ENCODE data around the gene C20orf204. TPM values are rescaled to one million over a fixed set of nuclear protein-coding genes. Genes with fewer than 3 reads are reported as not detected.

The C20orf204 gene
- total RNA-seq, 2 donors from 2014 or later: 28.6 to 35.6 TPM

GRCh38 chr20:64041040-64041780, 5.2 kb downstream of the C20orf204 start:
- Mint-ChIP-seq H3K27ac (no peak overlapping the region), H3K4me1 (ENCODE audit: low read depth) (peaks cover 35% of the 10 kb centered on the region), H3K9me3 (no peaks in the 10 kb centered on the region), H3K36me3 (ENCODE audit: insufficient read depth in 2 of 2) (no peaks in the 10 kb centered on the region), H3K27me3 (ENCODE audit: low read depth) (peaks cover 1% of the 10 kb centered on the region), H3K4me3 (peak overlapping the region; percentile 65 to 86)
- DNase-seq: no peak
- ATAC-seq (replicated peaks in 1 of 2): no peak

GRCh38 chr20:64041781-64042053, 5.7 kb downstream of the C20orf204 start:
- Mint-ChIP-seq H3K36me3 (ENCODE audit: insufficient read depth in 2 of 2) (no peaks in the 10 kb centered on the region), H3K4me3 (peak overlapping the region; percentile 65 to 86), H3K9me3 (no peaks in the 10 kb centered on the region), H3K27me3 (ENCODE audit: low read depth) (peaks cover 6% of the 10 kb centered on the region), H3K4me1 (ENCODE audit: low read depth) (peaks cover 34% of the 10 kb centered on the region), H3K27ac (no peak overlapping the region)
- no peak for DNase-seq
- ATAC-seq (replicated peaks in 1 of 2): no peak

DNA sequence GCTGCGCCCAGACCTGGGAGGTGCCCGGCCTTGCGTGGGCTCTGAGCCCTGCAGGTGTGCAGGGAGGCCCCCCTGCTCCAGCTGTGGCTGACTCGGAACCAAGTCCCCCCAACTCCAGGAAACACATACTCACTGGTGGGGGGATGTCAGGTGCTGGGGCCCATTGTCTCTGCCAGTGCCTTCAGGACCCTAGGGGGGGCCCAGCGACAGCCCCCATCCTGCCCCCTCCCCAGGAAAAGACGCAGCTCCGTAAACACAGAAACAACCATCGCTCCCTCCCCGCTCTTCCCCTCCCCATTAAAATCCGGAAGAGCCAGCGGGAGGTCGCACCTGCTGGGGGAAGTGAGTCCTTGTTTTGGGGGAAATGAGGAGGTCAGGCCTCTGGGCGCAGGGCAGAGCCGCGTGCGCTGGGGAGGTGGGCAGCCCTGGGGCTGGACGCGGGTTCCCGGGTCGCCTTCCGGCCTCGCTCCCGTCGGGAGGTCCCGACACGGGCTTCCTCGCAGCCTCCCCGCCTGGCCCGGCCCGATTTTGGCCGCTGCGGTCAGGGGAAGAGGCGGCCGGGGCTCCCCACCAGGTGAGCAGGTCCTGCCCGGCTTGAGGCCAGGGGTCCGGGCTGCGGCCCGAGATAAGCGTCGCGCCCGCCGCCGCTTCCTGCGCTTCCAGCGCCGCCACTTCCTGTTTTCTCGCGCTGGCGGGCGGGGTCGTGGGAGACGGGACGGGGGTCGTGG, 6.2 kb downstream of the C20orf204 start:
- ATAC-seq (replicated peaks in 1 of 2) (no peak), DNase-seq (peak in 1 of 2 donors; percentile 53)
- Mint-ChIP-seq H3K4me1 (ENCODE audit: low read depth) (peaks cover 30% of the 10 kb centered on the region), H3K9me3 (no peaks in the 10 kb centered on the region), H3K27ac (peak overlapping the region; percentile 40), H3K4me3 (peak overlapping the region; percentile 65 to 86), H3K36me3 (ENCODE audit: insufficient read depth in 2 of 2) (no peaks in the 10 kb centered on the region), H3K27me3 (ENCODE audit: low read depth) (peaks cover 11% of the 10 kb centered on the region)

DNA sequence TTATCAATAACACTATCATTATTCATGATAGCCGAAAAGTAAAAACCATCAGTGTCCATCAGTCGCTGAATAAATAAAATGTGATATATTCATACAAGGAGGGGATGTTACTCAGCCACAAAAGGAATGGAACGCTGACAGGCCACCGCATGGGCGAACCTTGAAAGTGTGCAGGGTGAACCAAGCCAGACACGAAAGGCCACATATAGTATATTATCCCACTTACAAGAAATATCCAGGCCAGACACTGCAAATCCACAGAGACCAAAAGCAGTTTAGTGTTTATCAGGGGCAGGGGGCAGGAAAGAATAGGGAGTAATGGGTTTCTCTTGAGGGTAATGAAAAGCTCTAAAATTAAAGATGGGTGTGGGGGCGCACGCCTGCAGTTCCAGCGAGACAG, 7.8 kb downstream of the C20orf204 start:
- H3K9me3 Mint-ChIP-seq: no peaks in the 10 kb centered on the region
- no peak overlapping the region for H3K27ac Mint-ChIP-seq
- peaks cover 15% of the 10 kb centered on the region for H3K27me3 Mint-ChIP-seq (ENCODE audit: low read depth)
- peak overlapping the region; percentile 61 to 64 for H3K4me3 Mint-ChIP-seq
- H3K4me1 Mint-ChIP-seq (ENCODE audit: low read depth): peaks cover 21% of the 10 kb centered on the region
- no peaks in the 10 kb centered on the region for H3K36me3 Mint-ChIP-seq (ENCODE audit: insufficient read depth in 2 of 2)
- DNase-seq (no peak), ATAC-seq (replicated peaks in 1 of 2) (no peak)

- no peak for DNase-seq
- peaks cover 18% of the 10 kb centered on the region for H3K4me1 Mint-ChIP-seq (ENCODE audit: low read depth)
- no peaks in the 10 kb centered on the region for H3K9me3 Mint-ChIP-seq
- H3K27ac Mint-ChIP-seq: no peak overlapping the region
- H3K4me3 Mint-ChIP-seq: no peak overlapping the region
- H3K36me3 Mint-ChIP-seq (ENCODE audit: insufficient read depth in 2 of 2): no peaks in the 10 kb centered on the region
- no peak for ATAC-seq (replicated peaks in 1 of 2)
- H3K27me3 Mint-ChIP-seq (ENCODE audit: low read depth): peaks cover 15% of the 10 kb centered on the region
Observed at GRCh38 chr20:64044484-64045247, 8.7 kb downstream of the C20orf204 start.

DNA sequence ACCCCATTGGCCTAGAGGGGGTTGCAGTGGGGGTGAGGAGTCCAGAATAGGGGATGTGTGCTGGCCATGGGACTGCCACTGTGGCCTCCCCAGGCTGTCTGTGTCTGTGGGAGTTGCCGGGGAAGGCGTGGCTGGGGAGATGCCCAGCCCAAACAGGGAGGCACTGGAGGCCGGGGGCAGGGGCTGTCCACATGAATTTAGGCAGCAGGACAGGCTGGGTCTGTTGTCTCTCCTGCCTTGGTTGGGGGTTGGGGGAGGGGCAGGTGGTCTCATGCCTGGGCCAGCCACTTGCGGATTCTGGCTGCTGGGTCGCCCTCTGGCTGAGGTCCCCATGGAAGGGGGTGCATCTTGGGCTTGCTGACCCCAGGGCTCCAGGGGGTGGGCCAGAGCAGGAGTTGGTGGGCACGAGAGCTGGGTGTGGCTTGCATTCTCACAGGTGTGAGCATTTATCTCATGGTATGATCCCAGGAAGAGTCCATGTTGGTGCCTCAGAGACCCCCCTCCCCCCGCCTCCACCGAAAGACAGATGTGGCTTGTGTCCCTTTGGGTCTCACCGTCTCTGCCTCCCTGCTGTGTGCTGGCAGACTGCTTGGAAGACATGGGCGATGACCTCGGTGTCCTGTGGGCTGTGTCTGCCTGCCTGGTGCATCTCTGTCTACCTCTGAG, 9.5 kb downstream of the C20orf204 start:
- ATAC-seq (replicated peaks in 1 of 2) (peak in 1 of 2 donors; percentile 10), DNase-seq (no peak)
- no peak overlapping the region for H3K4me3 Mint-ChIP-seq
- H3K27ac Mint-ChIP-seq: no peak overlapping the region
- no peaks in the 10 kb centered on the region for H3K36me3 Mint-ChIP-seq (ENCODE audit: insufficient read depth in 2 of 2)
- peaks cover 11% of the 10 kb centered on the region for H3K4me1 Mint-ChIP-seq (ENCODE audit: low read depth)
- no peaks in the 10 kb centered on the region for H3K9me3 Mint-ChIP-seq
- H3K27me3 Mint-ChIP-seq (ENCODE audit: low read depth): peaks cover 16% of the 10 kb centered on the region

- DNase-seq: no peak
- Mint-ChIP-seq H3K27me3 (ENCODE audit: low read depth) (peaks cover 26% of the 10 kb centered on the region), H3K27ac (no peak overlapping the region), H3K4me1 (ENCODE audit: low read depth) (peaks cover 4% of the 10 kb centered on the region), H3K4me3 (no peak overlapping the region), H3K9me3 (no peaks in the 10 kb centered on the region), H3K36me3 (ENCODE audit: insufficient read depth in 2 of 2) (no peaks in the 10 kb centered on the region)
- no peak for ATAC-seq (replicated peaks in 1 of 2)
Observed at GRCh38 chr20:64047046-64047389, 11.0 kb downstream of the C20orf204 start.

DNA sequence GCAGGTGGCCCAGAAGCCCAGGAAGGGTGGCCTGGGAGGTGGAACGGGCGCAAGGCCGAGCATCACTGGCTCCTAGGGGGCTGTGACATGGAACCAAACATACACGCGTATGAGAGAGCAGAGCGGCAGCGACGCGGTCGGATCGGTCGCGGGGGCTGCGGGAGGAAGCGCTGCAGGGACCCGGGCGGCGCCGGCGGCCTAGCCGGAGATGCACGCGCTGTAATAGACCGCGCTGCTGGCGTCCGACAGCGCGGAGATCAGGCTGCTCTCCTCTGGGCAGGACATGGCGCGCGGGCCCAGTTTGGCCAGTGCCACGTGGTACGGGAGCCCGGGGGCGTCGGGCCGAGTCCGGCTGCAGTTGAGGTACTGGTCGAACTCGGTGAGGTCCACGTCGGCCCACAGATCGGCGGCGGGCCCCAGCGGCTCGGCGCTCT, 12.0 kb downstream of the C20orf204 start:
- Mint-ChIP-seq H3K27me3 (ENCODE audit: low read depth) (peaks cover 27% of the 10 kb centered on the region), H3K4me3 (peak overlapping the region; percentile 30 to 56), H3K27ac (no peak overlapping the region), H3K9me3 (no peaks in the 10 kb centered on the region), H3K36me3 (ENCODE audit: insufficient read depth in 2 of 2) (no peaks in the 10 kb centered on the region), H3K4me1 (ENCODE audit: low read depth) (peaks cover 4% of the 10 kb centered on the region)
- DNase-seq (no peak), ATAC-seq (replicated peaks in 1 of 2) (no peak)

- H3K27ac Mint-ChIP-seq: no peak overlapping the region
- H3K27me3 Mint-ChIP-seq (ENCODE audit: low read depth): peaks cover 33% of the 10 kb centered on the region
- H3K36me3 Mint-ChIP-seq (ENCODE audit: insufficient read depth in 2 of 2): no peaks in the 10 kb centered on the region
- ATAC-seq (replicated peaks in 1 of 2) (peak; percentile 18 to 19), DNase-seq (no peak)
- no peaks in the 10 kb centered on the region for H3K9me3 Mint-ChIP-seq
- H3K4me3 Mint-ChIP-seq: no peak overlapping the region
- peaks cover 4% of the 10 kb centered on the region for H3K4me1 Mint-ChIP-seq (ENCODE audit: low read depth)
Observed at GRCh38 chr20:64048402-64049044, 12.5 kb downstream of the C20orf204 start.

- peaks cover 4% of the 10 kb centered on the region for H3K4me1 Mint-ChIP-seq (ENCODE audit: low read depth)
- ATAC-seq (replicated peaks in 1 of 2): peak; percentile 72 to 80
- H3K9me3 Mint-ChIP-seq: no peaks in the 10 kb centered on the region
- no peak within 1 kb of the TSS for H3K27ac Mint-ChIP-seq
- peak; percentile 64 to 72 for DNase-seq
- peak within 1 kb of the TSS; percentile 47 to 79 for H3K4me3 Mint-ChIP-seq
- H3K36me3 Mint-ChIP-seq (ENCODE audit: insufficient read depth in 2 of 2): no peaks in the 10 kb centered on the region
- peaks cover 36% of the 10 kb centered on the region for H3K27me3 Mint-ChIP-seq (ENCODE audit: low read depth)
Observed at GRCh38 chr20:64049060-64049877, 13.3 kb downstream of the C20orf204 start, which contains the start of gene SOX18. Gene SOX18, minus strand, starts transcription at chr20:64049639. Its CDS starts 123 bp downstream, at chr20:64049516.

GRCh38 chr20:64049878-64050260, 13.9 kb downstream of the C20orf204 start:
- Mint-ChIP-seq H3K36me3 (ENCODE audit: insufficient read depth in 2 of 2) (no peaks in the 10 kb centered on the region), H3K4me3 (peak overlapping the region; percentile 47 to 71), H3K9me3 (no peaks in the 10 kb centered on the region), H3K27me3 (ENCODE audit: low read depth) (peaks cover 36% of the 10 kb centered on the region), H3K27ac (no peak overlapping the region), H3K4me1 (ENCODE audit: low read depth) (peaks cover 4% of the 10 kb centered on the region)
- ATAC-seq (replicated peaks in 1 of 2) (no peak), DNase-seq (no peak)

Measured in activated T-cell treated with anti-CD3 and anti-CD28 coated beads, Interleukin-2, amount 50 U/mL, for 72 hours (primary cell).